ENCODE results near the gene STK32B. TPM values are rescaled to one million over a fixed set of nuclear protein-coding genes. Genes with fewer than 3 reads are reported as not detected.

STK32B gene
- total and polyA plus RNA-seq, 2 donors (not counting 1 experiment from before 2014, with no cell fraction given), result 0.22 to 0.30 TPM

DNA sequence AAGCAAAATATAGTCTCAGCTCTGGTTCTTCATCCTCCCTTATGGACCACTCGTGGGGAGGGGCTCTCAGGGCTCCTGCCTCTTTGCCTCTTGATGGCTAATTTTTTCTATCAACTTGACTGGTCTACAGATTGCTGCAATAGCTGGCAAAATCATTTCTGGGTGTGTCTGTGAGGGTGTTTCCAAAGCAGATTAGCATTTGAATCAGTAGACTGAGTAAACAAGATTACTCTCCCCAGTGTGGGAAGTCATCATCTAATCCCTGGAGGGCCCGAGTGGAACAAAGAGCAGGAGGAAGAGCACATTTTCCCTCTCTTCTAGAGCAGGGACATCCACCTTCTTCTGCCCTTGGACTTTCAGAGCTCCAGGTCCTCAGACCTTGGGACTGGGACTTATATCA, 153.5 kb downstream of the STK32B start:
- DNase-seq, result no peak
- Histone ChIP-seq H4K20me1 (ENCODE audit: control insufficient read depth, insufficient read depth, low read length, poor library complexity, severe bottlenecking) (no peaks in the 10 kb centered on the region), H3K9me3 (ENCODE audit: control extremely low read depth in 1 of 3, control insufficient read depth in 2 of 3, insufficient read depth in 1 of 3, low read length in 2 of 3) (peaks cover 0 to 11% (median 0%) of the 10 kb centered on the region in 3 donors), H3K27me3 (replicated peaks in 1 of 4; ENCODE audit: control extremely low read depth in 1 of 4, control insufficient read depth in 3 of 4, insufficient read depth in 4 of 4, low read length in 3 of 4) (no peaks in the 10 kb centered on the region), H3K36me3 (replicated peaks in 1 of 2; ENCODE audit: control extremely low read depth in 1 of 2, control insufficient read depth in 1 of 2, extremely low read depth in 1 of 2, insufficient read depth in 2 of 2, low read length in 1 of 2) (no peaks in the 10 kb centered on the region), H3K4me1 (ENCODE audit: control insufficient read depth in 2 of 2, insufficient read depth in 2 of 2, low read length in 2 of 2) (no peaks in the 10 kb centered on the region), H3K4me2 (replicated peaks; ENCODE audit: low read depth, low read length, poor library complexity, severe bottlenecking) (no peak overlapping the region), H2AFZ (ENCODE audit: insufficient read depth, low read depth, low read length, poor library complexity, severe bottlenecking) (no peak overlapping the region), H3K27ac (ENCODE audit: low read length in 2 of 2) (no peak overlapping the region), H3K4me3 (ENCODE audit: control extremely low read depth in 1 of 5, extremely low read depth in 1 of 5, insufficient read depth in 1 of 5, low read depth in 2 of 5, low read length in 4 of 5) (no peak overlapping the region), H3K79me2 (ENCODE audit: control insufficient read depth, insufficient read depth, low read length) (no peaks in the 10 kb centered on the region), H3K9ac (ENCODE audit: low read length) (no peak overlapping the region)
- ATAC-seq (ENCODE audit: low read depth), result no peak
- WGBS (ENCODE audit: insufficient coverage), result 78% methylated on average over 1 of the region's 2 CpGs
- Mint-ChIP-seq H3K27ac (no peak overlapping the region), H3K4me1 (no peaks in the 10 kb centered on the region), H3K4me3 (no peak overlapping the region), H3K27me3 (no peaks in the 10 kb centered on the region), H3K9me3 (ENCODE audit: insufficient read depth) (peaks cover 4% of the 10 kb centered on the region)
- TF ChIP-seq EZH2 (IDR thresholded peaks at IDR 0.05; ENCODE audit: borderline replicate concordance, insufficient read depth, low read depth, low read length, poor library complexity, severe bottlenecking), result no peak
- TF ChIP-seq, protein P1, sequence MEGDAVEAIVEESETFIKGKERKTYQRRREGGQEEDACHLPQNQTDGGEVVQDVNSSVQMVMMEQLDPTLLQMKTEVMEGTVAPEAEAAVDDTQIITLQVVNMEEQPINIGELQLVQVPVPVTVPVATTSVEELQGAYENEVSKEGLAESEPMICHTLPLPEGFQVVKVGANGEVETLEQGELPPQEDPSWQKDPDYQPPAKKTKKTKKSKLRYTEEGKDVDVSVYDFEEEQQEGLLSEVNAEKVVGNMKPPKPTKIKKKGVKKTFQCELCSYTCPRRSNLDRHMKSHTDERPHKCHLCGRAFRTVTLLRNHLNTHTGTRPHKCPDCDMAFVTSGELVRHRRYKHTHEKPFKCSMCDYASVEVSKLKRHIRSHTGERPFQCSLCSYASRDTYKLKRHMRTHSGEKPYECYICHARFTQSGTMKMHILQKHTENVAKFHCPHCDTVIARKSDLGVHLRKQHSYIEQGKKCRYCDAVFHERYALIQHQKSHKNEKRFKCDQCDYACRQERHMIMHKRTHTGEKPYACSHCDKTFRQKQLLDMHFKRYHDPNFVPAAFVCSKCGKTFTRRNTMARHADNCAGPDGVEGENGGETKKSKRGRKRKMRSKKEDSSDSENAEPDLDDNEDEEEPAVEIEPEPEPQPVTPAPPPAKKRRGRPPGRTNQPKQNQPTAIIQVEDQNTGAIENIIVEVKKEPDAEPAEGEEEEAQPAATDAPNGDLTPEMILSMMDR (IDR thresholded peaks at IDR 0.05), result no peak
- ChIA-PET CTCF (no interaction called here), POLR2A (no interaction called here)
- intact Hi-C loops (cut with micrococcal nuclease), result no loop called here

DNA sequence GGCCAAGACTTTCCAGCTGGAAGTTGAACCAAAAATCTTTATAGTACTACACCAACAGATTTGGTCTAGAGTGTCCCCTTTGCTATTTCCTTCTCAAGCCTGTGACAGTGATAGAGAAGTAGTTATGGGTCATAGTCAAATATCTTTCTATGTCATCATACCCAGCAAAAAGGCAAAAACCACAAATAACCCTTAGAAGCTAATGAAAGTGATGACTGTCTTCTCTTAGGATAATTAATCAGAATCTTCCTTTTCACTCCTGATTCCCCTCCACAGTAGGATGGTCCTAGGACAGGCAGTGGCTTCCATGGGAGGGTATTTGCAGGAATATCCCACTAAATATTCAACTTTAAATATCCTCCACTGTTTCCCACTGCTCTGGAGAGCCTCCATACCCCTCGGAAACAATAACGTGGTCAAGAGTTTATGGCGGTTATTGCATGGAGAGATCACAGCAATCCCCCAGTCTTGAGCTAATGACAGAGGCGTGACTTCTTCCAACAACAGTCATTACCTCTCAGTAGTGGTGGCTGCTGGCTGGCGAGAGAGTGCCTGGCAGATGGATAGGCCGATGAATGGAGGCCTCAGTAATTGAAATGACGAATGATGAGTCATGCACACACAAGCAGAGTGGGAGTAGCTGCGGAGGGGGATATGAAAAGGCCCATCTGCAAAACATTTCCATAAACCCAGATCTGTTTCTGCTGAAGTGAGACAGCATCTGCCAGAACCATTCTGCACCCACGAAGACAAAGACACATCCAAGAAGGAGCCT, 154.9 kb downstream of the STK32B start:
- H3K27me3 Mint-ChIP-seq, result no peaks in the 10 kb centered on the region
- H3K27ac ChIP-seq (ENCODE audit: low read length in 2 of 2), result no peak overlapping the region
- H3K4me3 ChIP-seq (ENCODE audit: control extremely low read depth in 1 of 5, extremely low read depth in 1 of 5, insufficient read depth in 1 of 5, low read depth in 2 of 5, low read length in 4 of 5), result no peak overlapping the region
- TF ChIP-seq, protein P1 (IDR thresholded peaks at IDR 0.05), result no peak
- TF ChIP-seq EZH2 (IDR thresholded peaks at IDR 0.05; ENCODE audit: borderline replicate concordance, insufficient read depth, low read depth, low read length, poor library complexity, severe bottlenecking), result no peak
- ChIA-PET POLR2A (no interaction called here), CTCF (interaction anchor here (0.6 kb wide), 1 partner anchor 317 kb away, joined by 4 read pairs; no protein-coding TSS in a partner anchor)
- H3K79me2 ChIP-seq (ENCODE audit: control insufficient read depth, insufficient read depth, low read length), result no peaks in the 10 kb centered on the region
- no peaks in the 10 kb centered on the region for H3K4me1 ChIP-seq (ENCODE audit: control insufficient read depth in 2 of 2, insufficient read depth in 2 of 2, low read length in 2 of 2)
- H3K4me1 Mint-ChIP-seq, result no peaks in the 10 kb centered on the region
- H3K9me3 ChIP-seq (ENCODE audit: control extremely low read depth in 1 of 3, control insufficient read depth in 2 of 3, insufficient read depth in 1 of 3, low read length in 2 of 3), result peaks cover 0 to 11% (median 0%) of the 10 kb centered on the region in 3 donors
- no peak overlapping the region for H3K4me3 Mint-ChIP-seq
- DNase-seq (no peak), ATAC-seq (ENCODE audit: low read depth) (no peak)
- no peak overlapping the region for H3K4me2 ChIP-seq (replicated peaks; ENCODE audit: low read depth, low read length, poor library complexity, severe bottlenecking)
- H3K36me3 ChIP-seq (replicated peaks in 1 of 2; ENCODE audit: control extremely low read depth in 1 of 2, control insufficient read depth in 1 of 2, extremely low read depth in 1 of 2, insufficient read depth in 2 of 2, low read length in 1 of 2), result no peaks in the 10 kb centered on the region
- no peaks in the 10 kb centered on the region for H4K20me1 ChIP-seq (ENCODE audit: control insufficient read depth, insufficient read depth, low read length, poor library complexity, severe bottlenecking)
- H3K9me3 Mint-ChIP-seq (ENCODE audit: insufficient read depth), result peaks cover 4% of the 10 kb centered on the region
- no peak overlapping the region for H3K27ac Mint-ChIP-seq
- no peak overlapping the region for H3K9ac ChIP-seq (ENCODE audit: low read length)
- intact Hi-C loops (cut with micrococcal nuclease), result no loop called here
- no peaks in the 10 kb centered on the region for H3K27me3 ChIP-seq (replicated peaks in 1 of 4; ENCODE audit: control extremely low read depth in 1 of 4, control insufficient read depth in 3 of 4, insufficient read depth in 4 of 4, low read length in 3 of 4)
- 92% methylated on average over 4 of the region's 9 CpGs for WGBS (ENCODE audit: insufficient coverage)
- H2AFZ ChIP-seq (ENCODE audit: insufficient read depth, low read depth, low read length, poor library complexity, severe bottlenecking), result no peak overlapping the region
